Kidney (tissue), 14 donors: Measurements from ENCODE around the gene CLASRP. TPM values are rescaled to one million over a fixed set of nuclear protein-coding genes. Genes with fewer than 3 reads are reported as not detected.

ENCODE experiments used
- DNase-seq, 5 donors: peaks; one replicate each; pipeline ENCODE4 v3.0.0-alpha.2; 2013 to 2020
- FAIRE-seq: peaks from 2 replicates; lab custom pipeline; 2012; peaks lifted over from hg19 to GRCh38; lab: Jason Lieb, UNC
- H3K27ac ChIP-seq, 2 donors: one replicate each; pipeline ENCODE4 v1.7.0; 2013; ENCODE audit warnings: low read depth in 2 of 2, low read length in 2 of 2, inconsistent platforms in 1 of 2
- H3K27me3 ChIP-seq: one replicate; pipeline ENCODE4 v1.7.1; 2013; ENCODE audit warnings: low read length, inconsistent platforms; ENCODE audit not compliant: control insufficient read depth, insufficient read depth
- H3K36me3 ChIP-seq, 3 donors: one replicate each; pipeline versions ENCODE4 v1.7.0 to v1.7.1; 2013; ENCODE audit warnings: low read length in 3 of 3, control low read depth in 1 of 3, inconsistent platforms in 1 of 3; ENCODE audit not compliant: insufficient read depth in 3 of 3, control insufficient read depth in 2 of 3
- H3K4me1 ChIP-seq, 3 donors: one replicate each; pipeline versions ENCODE4 v1.7.0 to v1.7.1; 2013; ENCODE audit warnings: low read length in 3 of 3, inconsistent platforms in 1 of 3, low read depth in 1 of 3; ENCODE audit not compliant: control insufficient read depth in 2 of 3, insufficient read depth in 2 of 3
- H3K4me3 ChIP-seq, 3 donors: one replicate each; pipeline versions ENCODE4 v1.7.0 to v1.8.1; 2013; ENCODE audit warnings: low read length in 3 of 3, control low read depth in 1 of 3, inconsistent platforms in 1 of 3
- H3K9ac ChIP-seq, 3 donors: one replicate each; pipeline versions ENCODE4 v1.7.0 to v1.7.1; 2013; ENCODE audit warnings: low read length in 3 of 3, control low read depth in 1 of 3, inconsistent platforms in 1 of 3
- H3K9me3 ChIP-seq, 3 donors: one replicate each; pipeline versions ENCODE4 v1.7.0 to v1.7.1; 2013; ENCODE audit warnings: low read length in 3 of 3, control low read depth in 1 of 3, inconsistent platforms in 1 of 3; ENCODE audit not compliant: control insufficient read depth in 2 of 3, insufficient read depth in 1 of 3
- intact Hi-C: fragments of 100-400 bp; cut with DNase I; formaldehyde crosslinking; loops from one replicate; pipeline ENCODE4 v1.11.1; 2022
- polyA plus RNA-seq: library from polyadenylated mRNA; stranded (reverse); fragments of 350-450 nt; fragmentation: Illumina TruSeq; extraction: RNeasy Lipid Tissue Mini Kit (QIAGEN cat#74804); gene quantifications from one replicate; pipeline ENCODE4 v1.2.3, GENCODE V29; 2014; ENCODE audit warnings: low read depth, low replicate concordance; ENCODE audit not compliant: insufficient read depth
- total RNA-seq: library from RNA; stranded (reverse); fragmentation: NEBNext Ultra II Directional; extraction: Animal tissue kit (Norgen Biotek cat#: 25700); gene quantifications from one replicate; pipeline ENCODE4 v1.2.1, GENCODE V29; 2021
- TF ChIP-seq, protein P1 (sequence below): IDR thresholded peaks from 3 replicates; pipeline ENCODE4 v1.5.1; 2012; ENCODE audit warnings: mild to moderate bottlenecking, moderate library complexity, borderline replicate concordance; ENCODE audit not compliant: insufficient read depth; ENCODE audit errors: extremely low read depth
- donor health status: control.
- donor health status: control.
- donor health status: control.
- donor health status: control.
- donor health status: control.
- donor health status: DM: yes; HTN: yes; CAD: no.
- donor health status: Normal renal cell carcinoma (clear cell type).

The CLASRP gene
- total and polyA plus RNA-seq, 2 donors from 2014 or later: 38.0 to 83.6 TPM

DNA sequence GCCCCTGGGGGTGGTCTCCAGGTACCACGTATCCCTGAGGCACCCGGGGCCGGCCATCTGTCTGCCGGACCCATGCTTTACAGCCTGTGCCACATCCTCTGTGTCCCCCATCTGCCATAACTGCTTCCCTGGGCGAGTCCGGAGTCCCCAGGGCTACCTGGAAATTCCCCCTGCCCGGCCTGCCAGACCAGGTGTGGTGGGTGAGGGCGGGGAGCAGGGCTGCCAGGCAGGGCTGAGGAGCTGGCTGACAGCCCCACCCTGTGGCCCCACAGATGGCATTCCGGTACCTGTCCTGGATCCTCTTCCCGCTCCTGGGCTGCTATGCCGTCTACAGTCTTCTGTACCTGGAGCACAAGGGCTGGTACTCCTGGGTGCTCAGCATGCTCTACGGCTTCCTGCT, 47.9 kb upstream of the CLASRP start:
- Histone ChIP-seq H3K4me3 (no peak overlapping the region), H3K9me3 (no peaks in the 10 kb centered on the region), H3K36me3 (peaks cover 0 to 21% (median 20%) of the 10 kb centered on the region in 3 donors), H3K9ac (no peak overlapping the region), H3K27ac (no peak overlapping the region), H3K27me3 (no peaks in the 10 kb centered on the region), H3K4me1 (no peaks in the 10 kb centered on the region)
- intact Hi-C loops: no loop called here
- FAIRE-seq: no peak
- DNase-seq: no peak
- TF ChIP-seq, protein P1, sequence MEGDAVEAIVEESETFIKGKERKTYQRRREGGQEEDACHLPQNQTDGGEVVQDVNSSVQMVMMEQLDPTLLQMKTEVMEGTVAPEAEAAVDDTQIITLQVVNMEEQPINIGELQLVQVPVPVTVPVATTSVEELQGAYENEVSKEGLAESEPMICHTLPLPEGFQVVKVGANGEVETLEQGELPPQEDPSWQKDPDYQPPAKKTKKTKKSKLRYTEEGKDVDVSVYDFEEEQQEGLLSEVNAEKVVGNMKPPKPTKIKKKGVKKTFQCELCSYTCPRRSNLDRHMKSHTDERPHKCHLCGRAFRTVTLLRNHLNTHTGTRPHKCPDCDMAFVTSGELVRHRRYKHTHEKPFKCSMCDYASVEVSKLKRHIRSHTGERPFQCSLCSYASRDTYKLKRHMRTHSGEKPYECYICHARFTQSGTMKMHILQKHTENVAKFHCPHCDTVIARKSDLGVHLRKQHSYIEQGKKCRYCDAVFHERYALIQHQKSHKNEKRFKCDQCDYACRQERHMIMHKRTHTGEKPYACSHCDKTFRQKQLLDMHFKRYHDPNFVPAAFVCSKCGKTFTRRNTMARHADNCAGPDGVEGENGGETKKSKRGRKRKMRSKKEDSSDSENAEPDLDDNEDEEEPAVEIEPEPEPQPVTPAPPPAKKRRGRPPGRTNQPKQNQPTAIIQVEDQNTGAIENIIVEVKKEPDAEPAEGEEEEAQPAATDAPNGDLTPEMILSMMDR: no peak

DNA sequence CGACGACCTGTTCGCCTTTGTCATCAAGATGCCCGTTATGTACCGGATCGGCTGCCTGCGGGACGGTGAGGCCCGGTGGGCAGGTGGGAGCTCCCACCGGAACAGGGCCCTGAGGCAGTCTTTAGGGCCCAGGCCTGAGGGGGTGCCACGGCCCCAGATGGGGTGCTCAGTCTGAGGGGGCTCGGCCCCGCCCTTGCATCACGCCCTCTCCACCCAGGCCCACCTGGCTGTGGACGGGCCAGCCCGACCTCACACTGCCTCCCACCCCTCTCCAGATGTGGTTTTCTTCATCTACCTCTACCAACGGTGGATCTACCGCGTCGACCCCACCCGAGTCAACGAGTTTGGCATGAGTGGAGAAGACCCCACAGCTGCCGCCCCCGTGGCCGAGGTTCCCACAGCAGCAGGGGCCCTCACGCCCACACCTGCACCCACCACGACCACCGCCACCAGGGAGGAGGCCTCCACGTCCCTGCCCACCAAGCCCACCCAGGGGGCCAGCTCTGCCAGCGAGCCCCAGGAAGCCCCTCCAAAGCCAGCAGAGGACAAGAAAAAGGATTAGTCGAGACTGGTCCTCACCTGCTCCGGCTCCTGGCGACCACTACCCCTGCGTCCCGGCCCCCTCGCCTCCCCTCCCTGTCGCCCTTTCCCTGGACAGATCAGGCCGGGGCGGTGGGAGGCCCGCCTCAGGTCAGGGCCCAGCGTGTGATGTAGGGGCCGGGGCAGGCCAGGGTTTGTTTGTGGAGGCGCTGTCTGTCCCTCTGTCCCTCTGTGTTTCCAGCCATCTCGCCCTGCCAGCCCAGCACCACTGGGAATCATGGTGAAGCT, 46.3 kb upstream of the CLASRP start:
- no peaks in the 10 kb centered on the region for H3K4me1 ChIP-seq
- TF ChIP-seq, protein P1: no peak
- no peak overlapping the region for H3K27ac ChIP-seq
- no peaks in the 10 kb centered on the region for H3K9me3 ChIP-seq
- H3K9ac ChIP-seq: no peak overlapping the region
- FAIRE-seq (no peak), DNase-seq (no peak)
- no peak overlapping the region for H3K4me3 ChIP-seq
- intact Hi-C loops: no loop called here
- no peaks in the 10 kb centered on the region for H3K27me3 ChIP-seq
- peaks cover 0 to 14% (median 8%) of the 10 kb centered on the region in 3 donors for H3K36me3 ChIP-seq

DNA sequence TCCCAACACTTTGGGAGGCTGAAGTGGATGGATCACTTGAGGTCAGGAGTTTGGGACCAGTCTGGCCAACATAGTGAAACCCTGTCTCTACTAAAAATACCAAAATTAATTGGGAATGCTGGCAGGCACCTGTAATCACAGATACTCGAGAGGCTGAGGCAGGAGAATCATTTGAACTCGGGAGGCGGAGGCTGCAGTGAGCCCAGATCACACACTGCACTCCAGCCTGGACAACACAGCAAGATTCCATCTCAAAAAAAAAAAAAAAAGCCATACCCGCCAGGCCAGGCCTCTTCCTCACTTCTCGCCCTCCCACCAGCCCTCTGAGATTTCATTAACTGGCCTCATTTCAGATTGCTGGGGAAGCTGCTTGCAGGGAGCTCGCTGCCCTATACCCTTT, 45.3 kb upstream of the CLASRP start:
- Histone ChIP-seq H3K9ac (no peak overlapping the region), H3K9me3 (no peaks in the 10 kb centered on the region), H3K4me1 (no peaks in the 10 kb centered on the region), H3K36me3 (peaks cover 0 to 11% (median 3%) of the 10 kb centered on the region in 3 donors), H3K27ac (no peak overlapping the region), H3K4me3 (no peak overlapping the region), H3K27me3 (no peaks in the 10 kb centered on the region)
- FAIRE-seq: no peak
- no peak for DNase-seq
- TF ChIP-seq, protein P1: no peak
- intact Hi-C loops: no loop called here
